IMR-90 (cell line): ENCODE data around the gene MAML3. TPM values are rescaled to one million over a fixed set of nuclear protein-coding genes. Genes with fewer than 3 reads are reported as not detected.

ENCODE experiments used
- ATAC-seq: fragments of 200-7000 bp; cut with Tn5 transposase; 2 replicates; pipeline ENCODE4 v1.9.1; 2020; ENCODE audit warnings: low read depth, mild to moderate bottlenecking, moderate library complexity
- BruUV-seq: library from RNA; stranded (reverse); fragments of 400-500 nt; replicated peaks from 2 replicates; lab custom pipeline; 2021; lab: Mats Ljungman, UMichigan
- CTCF ChIA-PET: fragments of 300-600 bp; formaldehyde crosslinking; extraction: SDS; loops from one replicate; lab custom pipeline; 2021; ENCODE audit warnings: antibody characterized with exemption; lab: Yijun Ruan, JAX
- POLR2A ChIA-PET: fragments of 300-600 bp; sonication (Branson Sonifier 250); formaldehyde crosslinking; loops from one replicate; lab custom pipeline; 2022; ENCODE audit warnings: antibody characterized with exemption; ENCODE audit not compliant: unreplicated experiment; lab: Charles Lee
- DNase-seq: peaks from one replicate; pipeline ENCODE4 v3.0.0; 2013
- H2AFZ ChIP-seq: replicated peaks from 2 replicates; pipeline ENCODE3; 2013; ENCODE audit warnings: low read length, mild to moderate bottlenecking; ENCODE audit not compliant: poor library complexity
- H2AK5ac ChIP-seq: 2 replicates; pipeline ENCODE4 v1.6.1; 2013; ENCODE audit warnings: low read depth, low read length, inconsistent platforms
- H2AK9ac ChIP-seq: replicated peaks from 2 replicates; pipeline ENCODE3; 2013; ENCODE audit warnings: mild to moderate bottlenecking, low read depth, low read length, moderate library complexity; ENCODE audit not compliant: poor library complexity
- H2BK120ac ChIP-seq: 2 replicates; pipeline ENCODE4 v1.6.1; 2013; ENCODE audit warnings: low read depth, low read length, inconsistent platforms
- H2BK15ac ChIP-seq: 3 replicates; pipeline ENCODE4 v1.6.1; 2013; ENCODE audit warnings: low read depth, low read length, inconsistent platforms
- H2BK20ac ChIP-seq: 2 replicates; pipeline ENCODE4 v1.6.1; 2013; ENCODE audit warnings: low read depth, mild to moderate bottlenecking, inconsistent platforms, low read length, moderate library complexity
- H2BK5ac ChIP-seq: 2 replicates; pipeline ENCODE4 v1.6.1; 2013; ENCODE audit warnings: mild to moderate bottlenecking, low read depth, low read length, inconsistent platforms; ENCODE audit not compliant: poor library complexity, severe bottlenecking
- H3K14ac ChIP-seq: replicated peaks from 2 replicates; pipeline ENCODE4 v1.6.1; 2013; ENCODE audit warnings: low read depth, low read length, inconsistent platforms
- H3K18ac ChIP-seq: 2 replicates; pipeline ENCODE4 v1.6.1; 2013; ENCODE audit warnings: low read depth, low read length, control low read depth
- H3K23ac ChIP-seq: 2 replicates; pipeline ENCODE4 v1.6.1; 2013; ENCODE audit warnings: low read depth, low read length, inconsistent platforms
- H3K27ac ChIP-seq: 2 replicates; pipeline ENCODE4 v1.5.1; 2013; ENCODE audit warnings: mild to moderate bottlenecking, control low read depth, low read length; ENCODE audit not compliant: insufficient read depth
- H3K27me3 ChIP-seq: 2 replicates; pipeline ENCODE4 v1.6.1; 2013; ENCODE audit warnings: low read length; ENCODE audit not compliant: control insufficient read depth, insufficient read depth
- H3K36me3 ChIP-seq: 2 replicates; pipeline ENCODE4 v1.6.1; 2013; ENCODE audit warnings: low read length, mixed read lengths; ENCODE audit not compliant: control insufficient read depth, insufficient read depth
- H3K4ac ChIP-seq: 2 replicates; pipeline ENCODE4 v1.6.1; 2013; ENCODE audit warnings: low read depth, low read length, inconsistent platforms
- H3K4me1 ChIP-seq: 2 replicates; pipeline ENCODE4 v1.6.1; 2013; ENCODE audit warnings: low read length, mixed read lengths; ENCODE audit not compliant: control insufficient read depth, insufficient read depth
- H3K4me2 ChIP-seq: 2 replicates; pipeline ENCODE4 v1.6.1; 2013; ENCODE audit warnings: low read depth, mild to moderate bottlenecking, control low read depth, low read length, moderate library complexity
- H3K4me3 ChIP-seq: 2 replicates; pipeline ENCODE4 v1.5.1; 2013; ENCODE audit warnings: low read depth, mild to moderate bottlenecking, control low read depth, low read length, moderate library complexity; ENCODE audit not compliant: insufficient read depth
- H3K56ac ChIP-seq: 2 replicates; pipeline ENCODE4 v1.6.1; 2013; ENCODE audit warnings: low read length, inconsistent platforms; ENCODE audit not compliant: insufficient read depth; ENCODE audit errors: extremely low read depth
- H3K79me1 ChIP-seq, 2 experiments: 2 replicates each; pipeline ENCODE4 v1.6.1; 2013; ENCODE audit warnings: low read length in 2 of 2, inconsistent platforms in 1 of 2, low read depth in 1 of 2
- H3K9ac ChIP-seq: 2 replicates; pipeline ENCODE4 v1.6.1; 2013; ENCODE audit warnings: low read depth, low read length, control low read depth
- H3K9me1 ChIP-seq: 2 replicates; pipeline ENCODE4 v1.6.1; 2013; ENCODE audit warnings: low read length, inconsistent platforms; ENCODE audit not compliant: insufficient read depth
- H3K9me3 ChIP-seq: 2 replicates; pipeline ENCODE4 v1.6.1; 2013; ENCODE audit warnings: low read length; ENCODE audit not compliant: control insufficient read depth, insufficient read depth
- H4K20me1 ChIP-seq: 2 replicates; pipeline ENCODE4 v1.6.1; 2013; ENCODE audit warnings: low read length, inconsistent platforms; ENCODE audit not compliant: insufficient read depth
- H4K5ac ChIP-seq: 2 replicates; pipeline ENCODE4 v1.6.1; 2013; ENCODE audit warnings: mild to moderate bottlenecking, low read depth, low read length, control low read depth
- H4K8ac ChIP-seq, 2 experiments: 2 replicates each; pipeline ENCODE4 v1.6.1; 2013; ENCODE audit warnings: low read depth in 2 of 2, low read length in 2 of 2, control low read depth in 1 of 2, inconsistent platforms in 1 of 2
- H4K91ac ChIP-seq: 2 replicates; pipeline ENCODE4 v1.6.1; 2013; ENCODE audit warnings: low read depth, low read length, inconsistent platforms; ENCODE audit not compliant: insufficient read depth
- BHLHE40 ChIP-seq: fragments of 150-350 bp; IDR thresholded peaks from 2 replicates; pipeline ENCODE4 v1.6.1; 2016; ENCODE audit warnings: mild to moderate bottlenecking, low read depth, low read length
- CHD1 ChIP-seq: IDR thresholded peaks from 2 replicates; pipeline ENCODE4 v1.6.1; 2012; ENCODE audit warnings: low read depth, low read length, improper control_type of control experiment
- NFE2L2 ChIP-seq: fragments of 150-350 bp; IDR thresholded peaks from 2 replicates; pipeline ENCODE4 v1.6.1; 2016; ENCODE audit warnings: low read depth, mild to moderate bottlenecking, low read length
- POLR2A ChIP-seq: IDR thresholded peaks from 2 replicates; pipeline ENCODE4 v1.6.1; 2012; ENCODE audit warnings: mild to moderate bottlenecking, low read depth, low read length
- RFX5 ChIP-seq: IDR thresholded peaks from 2 replicates; pipeline ENCODE4 v1.8.0; 2012; ENCODE audit warnings: low read depth, mild to moderate bottlenecking, low read length, moderate library complexity
- USF2 ChIP-seq: fragments of 150-350 bp; IDR thresholded peaks from 2 replicates; pipeline ENCODE4 v1.6.1; 2017; ENCODE audit warnings: mild to moderate bottlenecking, antibody characterized with exemption, low read length, low read depth
- WGBS, 2 experiments: methylation state at CpG; one replicate each; pipeline versions ENCODE4 v1.1.5 to v1.1.7; 2013; ENCODE audit warnings: missing lambda C conversion rate in 2 of 2; ENCODE audit not compliant: insufficient read length in 1 of 2; ENCODE audit errors: extremely low coverage in 2 of 2; 5-methylcytosine and 5-hydroxymethylcytosine counted together
- dilution Hi-C: fragments of 300-500 bp; cut with HindIII; formaldehyde crosslinking; loops from one replicate; pipeline ENCODE4 v1.14.3; 2018; ENCODE audit warnings: low sequenced_read_pairs; ENCODE audit not compliant: unreplicated experiment
- in situ Hi-C: fragments of 300-500 bp; cut with MboI; formaldehyde crosslinking; loops from 3 replicates; pipeline ENCODE4 v1.14.3; 2019; ENCODE audit warnings: low sequenced_read_pairs, inconsistent platforms, mixed read lengths
- intact Hi-C: fragments of 100-400 bp; cut with micrococcal nuclease; formaldehyde crosslinking; loops from 2 replicates; pipeline ENCODE4 v1.10.0; 2022
- polyA plus RNA-seq, 3 experiments: library from polyadenylated mRNA; depleted of rRNA; stranded (reverse); fragments of >200 nt; gene quantifications; 2 replicates each; pipeline ENCODE4 v1.2.3, GENCODE V29; 2012; ENCODE audit warnings: low replicate concordance in 1 of 3
- total RNA-seq: library from RNA; depleted of rRNA; stranded (reverse); fragments of >200 nt; gene quantifications from 2 replicates; pipeline ENCODE4 v1.2.3, GENCODE V29; 2012

Gene MAML3
- total and polyA plus RNA-seq, 2 of the 4 experiments (the other 2 are of a cell fraction): 0.90 to 1.7 TPM

- CTCF ChIA-PET: interaction anchor here (0.6 kb wide), 1 partner anchor 84 kb away, joined by 5 read pairs; no protein-coding TSS in a partner anchor
- in situ Hi-C loops: no loop called here
Observed at GRCh38 chr4:139858436-139859205, 295.4 kb downstream of the MAML3 start.

More at GRCh38 chr4:139858436-139859205, 295.4 kb downstream of the MAML3 start:
- H4K5ac ChIP-seq: no peak overlapping the region
- POLR2A ChIA-PET: no interaction called here
- no peak overlapping the region for H2BK5ac ChIP-seq
- no peaks in the 10 kb centered on the region; a peak in 1 of 4 replicates for H3K79me1 ChIP-seq
- TF ChIP-seq NFE2L2: no peak
- TF ChIP-seq BHLHE40: no peak
- TF ChIP-seq POLR2A: no peak
- TF ChIP-seq CHD1: no peak
- TF ChIP-seq USF2: no peak
- no peak for TF ChIP-seq RFX5
- H3K14ac ChIP-seq: no peak overlapping the region
- no peak overlapping the region for H3K56ac ChIP-seq
- H2BK20ac ChIP-seq: no peak overlapping the region
- no peak overlapping the region for H3K4ac ChIP-seq
- no peak overlapping the region for H4K91ac ChIP-seq
- no peak overlapping the region for H3K9ac ChIP-seq
- ATAC-seq (no peak), DNase-seq (no peak)
- no peak overlapping the region for H2BK15ac ChIP-seq
- no peak overlapping the region for H2AK5ac ChIP-seq
- H3K4me3 ChIP-seq: no peak overlapping the region
- H4K8ac ChIP-seq: no peak overlapping the region
- H3K27me3 ChIP-seq: no peaks in the 10 kb centered on the region
- intact Hi-C loops (no loop called here), dilution Hi-C loops (no loop called here)
- no peak overlapping the region for H3K27ac ChIP-seq
- no peak overlapping the region for H3K4me2 ChIP-seq
- H3K9me3 ChIP-seq: no peaks in the 10 kb centered on the region
- H3K9me1 ChIP-seq: peaks cover 4% of the 10 kb centered on the region; the same call in 1 of the 2 replicates
- WGBS, 2 experiments: 100% methylated on average over 6 of the region's 8 CpGs; no CpG with 5 or more reads in 1 of the 2 experiments
- no peak overlapping the region for H2AFZ ChIP-seq
- H3K36me3 ChIP-seq: no peaks in the 10 kb centered on the region
- BruUV-seq: no TSS peak
- no peak overlapping the region for H3K23ac ChIP-seq
- no peak overlapping the region for H2AK9ac ChIP-seq
- H4K20me1 ChIP-seq: no peaks in the 10 kb centered on the region
- H2BK120ac ChIP-seq: no peak overlapping the region
- H3K4me1 ChIP-seq: no peaks in the 10 kb centered on the region
- no peak overlapping the region for H3K18ac ChIP-seq
